Suprapubic skin (tissue), 4 donors: ENCODE results near the gene FCSK. TPM values are rescaled to one million over a fixed set of nuclear protein-coding genes. Genes with fewer than 3 reads are reported as not detected.

Experiments used
- DNase-seq, 2 donors: peaks; one replicate each; pipeline ENCODE4 v3.0.0-alpha.2; 2019; ENCODE audit warnings: low spot score in 2 of 2
- H3K27ac ChIP-seq: fragments of 200-600 bp; sonication (generic); one replicate; pipeline ENCODE4 v1.5.1; 2019
- H3K27me3 ChIP-seq: fragments of 200-600 bp; sonication (generic); one replicate; pipeline ENCODE4 v1.5.1; 2019
- H3K36me3 ChIP-seq: fragments of 200-600 bp; sonication (generic); one replicate; pipeline ENCODE4 v1.5.1; 2019
- H3K4me1 ChIP-seq: fragments of 200-600 bp; sonication (generic); one replicate; pipeline ENCODE4 v1.5.1; 2019
- H3K4me3 ChIP-seq: fragments of 200-600 bp; sonication (generic); one replicate; pipeline ENCODE4 v1.5.1; 2019; ENCODE audit warnings: mild to moderate bottlenecking
- H3K9me3 ChIP-seq: fragments of 200-600 bp; sonication (generic); one replicate; pipeline ENCODE4 v1.5.1; 2019
- EP300 ChIP-seq: sonication (generic); formaldehyde crosslinking; IDR thresholded peaks from one replicate; pipeline ENCODE4 v1.6.1; 2017; ENCODE audit warnings: antibody characterized with exemption
- POLR2A ChIP-seq, 2 donors: fragments of 450-650 bp; IDR thresholded peaks; one replicate each; pipeline ENCODE4 v1.6.1; 2017; ENCODE audit warnings: antibody characterized with exemption in 2 of 2, mild to moderate bottlenecking in 2 of 2, moderate library complexity in 2 of 2
- POLR2AphosphoS5 ChIP-seq, 3 donors: sonication (generic); formaldehyde crosslinking; IDR thresholded peaks; one replicate each; pipeline ENCODE4 v1.6.1; 2017; ENCODE audit warnings: antibody characterized with exemption in 3 of 3
- WGBS: methylation state at CpG from one replicate; pipeline ENCODE4 v1.1.5; 2018; 5-methylcytosine and 5-hydroxymethylcytosine counted together
- total RNA-seq, 4 donors: library from RNA; depleted of rRNA; stranded (reverse); fragments of >200 nt; gene quantifications; one replicate each; pipeline ENCODE4 v1.1.0, GENCODE V29; 2016
- TF ChIP-seq, protein P1 (sequence below), 2 donors: fragments of 200-600 bp in 1 of 2; fragments of 450-650 bp in 1 of 2; sonication (generic) in 1 of 2; IDR thresholded peaks; one replicate each; pipeline ENCODE4 v1.5.1; 2016 to 2019; ENCODE audit warnings: antibody characterized with exemption in 2 of 2, mild to moderate bottlenecking in 1 of 2, moderate library complexity in 1 of 2

Gene FCSK
- total RNA-seq, 4 donors from 2014 or later: 15.7 to 44.7 (median 23.2) TPM

DNA sequence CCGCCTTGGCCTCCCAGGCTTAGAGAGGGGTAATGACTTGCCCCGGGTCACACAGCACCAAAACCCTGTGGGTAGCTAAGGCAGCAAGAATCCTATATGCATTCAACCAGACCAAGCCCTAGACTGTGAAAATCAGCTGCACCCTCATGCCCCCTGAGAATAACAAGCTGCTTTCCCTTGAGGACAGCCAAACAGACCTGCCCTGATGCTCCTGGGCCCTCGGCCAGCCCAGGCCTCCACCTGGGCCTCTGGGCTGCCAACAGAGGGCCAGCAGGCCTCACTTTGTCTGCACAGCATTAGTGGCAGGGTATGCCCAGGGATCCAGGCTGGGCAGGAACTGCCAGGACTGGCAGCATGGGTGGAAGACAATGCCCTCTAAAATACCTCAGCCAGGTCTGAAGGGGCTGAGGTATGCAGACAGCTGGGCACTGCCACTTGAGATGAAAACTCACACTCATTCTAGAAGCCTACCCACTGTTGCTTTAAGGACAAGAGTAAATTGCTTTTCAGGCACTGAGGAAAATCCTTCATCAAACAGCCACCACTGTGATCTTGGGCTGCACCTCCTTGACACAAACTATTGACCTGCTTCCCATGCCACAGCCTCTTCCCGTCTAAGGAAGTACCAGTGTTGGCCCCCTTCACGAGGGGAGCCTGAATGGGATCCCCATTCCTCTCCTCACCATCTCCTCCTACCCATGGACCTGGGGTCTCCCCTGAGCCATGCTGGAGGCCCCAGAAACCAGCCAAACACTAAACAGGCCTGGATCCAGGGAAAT, 24.3 kb upstream of the FCSK start:
- peaks cover 3% of the 10 kb centered on the region for H3K36me3 ChIP-seq
- no peak for DNase-seq
- H3K27me3 ChIP-seq: no peaks in the 10 kb centered on the region
- no peak overlapping the region for H3K4me3 ChIP-seq
- H3K9me3 ChIP-seq: no peaks in the 10 kb centered on the region
- TF ChIP-seq POLR2A (IDR thresholded peaks at IDR 0.05) (no peak), POLR2AphosphoS5 (IDR thresholded peaks at IDR 0.05) (no peak), EP300 (no peak)
- TF ChIP-seq, protein P1, sequence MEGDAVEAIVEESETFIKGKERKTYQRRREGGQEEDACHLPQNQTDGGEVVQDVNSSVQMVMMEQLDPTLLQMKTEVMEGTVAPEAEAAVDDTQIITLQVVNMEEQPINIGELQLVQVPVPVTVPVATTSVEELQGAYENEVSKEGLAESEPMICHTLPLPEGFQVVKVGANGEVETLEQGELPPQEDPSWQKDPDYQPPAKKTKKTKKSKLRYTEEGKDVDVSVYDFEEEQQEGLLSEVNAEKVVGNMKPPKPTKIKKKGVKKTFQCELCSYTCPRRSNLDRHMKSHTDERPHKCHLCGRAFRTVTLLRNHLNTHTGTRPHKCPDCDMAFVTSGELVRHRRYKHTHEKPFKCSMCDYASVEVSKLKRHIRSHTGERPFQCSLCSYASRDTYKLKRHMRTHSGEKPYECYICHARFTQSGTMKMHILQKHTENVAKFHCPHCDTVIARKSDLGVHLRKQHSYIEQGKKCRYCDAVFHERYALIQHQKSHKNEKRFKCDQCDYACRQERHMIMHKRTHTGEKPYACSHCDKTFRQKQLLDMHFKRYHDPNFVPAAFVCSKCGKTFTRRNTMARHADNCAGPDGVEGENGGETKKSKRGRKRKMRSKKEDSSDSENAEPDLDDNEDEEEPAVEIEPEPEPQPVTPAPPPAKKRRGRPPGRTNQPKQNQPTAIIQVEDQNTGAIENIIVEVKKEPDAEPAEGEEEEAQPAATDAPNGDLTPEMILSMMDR (IDR thresholded peaks at IDR 0.05): no peak
- H3K4me1 ChIP-seq: peaks cover 73% of the 10 kb centered on the region
- H3K27ac ChIP-seq: peak overlapping the region; percentile 32
- WGBS: 87% methylated on average over 3 of the region's 5 CpGs

DNA sequence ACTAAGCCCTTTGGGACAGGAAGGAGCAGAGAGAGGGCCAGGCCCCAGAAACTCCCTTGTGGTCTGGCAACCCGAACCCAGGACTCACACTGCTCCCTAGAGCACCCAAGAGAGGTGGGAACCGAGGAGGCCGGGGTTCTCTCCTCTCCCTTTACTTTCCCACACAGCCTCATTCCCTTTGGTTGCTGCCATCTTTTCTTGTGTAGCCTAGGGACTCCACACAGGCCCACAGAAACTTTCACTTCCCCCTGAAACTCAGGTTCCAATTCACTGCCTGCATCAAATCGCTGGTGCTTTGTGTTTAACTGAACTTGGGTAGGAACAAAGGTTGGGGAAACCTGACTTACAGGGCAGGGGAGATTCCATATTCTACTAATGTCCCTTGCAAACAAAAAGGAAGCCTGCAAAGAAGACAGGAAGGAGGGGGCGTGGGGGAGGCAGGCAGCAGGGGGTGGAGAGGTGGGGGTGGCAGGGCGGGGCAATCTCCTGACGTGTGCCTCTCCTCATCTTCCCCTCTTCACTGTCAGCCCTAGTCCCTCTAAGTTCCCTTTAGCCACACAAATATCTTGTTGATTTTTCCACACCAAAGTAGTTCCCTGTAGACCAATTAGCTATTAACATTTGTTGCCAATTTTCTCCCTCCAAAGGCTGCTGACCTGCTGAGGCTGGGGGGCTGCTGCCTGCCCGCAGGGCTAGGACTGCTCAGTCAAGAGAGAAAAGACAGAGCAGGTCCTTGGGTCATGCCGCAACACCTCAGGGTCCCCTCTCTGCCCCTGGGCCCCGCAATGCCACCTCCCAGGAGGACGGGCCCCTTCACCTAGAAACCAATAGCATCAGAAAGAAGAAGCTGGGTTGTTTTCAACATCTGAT, 23.5 kb upstream of the FCSK start:
- Histone ChIP-seq H3K9me3 (no peaks in the 10 kb centered on the region), H3K27me3 (no peaks in the 10 kb centered on the region), H3K36me3 (peaks cover 3% of the 10 kb centered on the region), H3K4me3 (no peak overlapping the region), H3K4me1 (peaks cover 75% of the 10 kb centered on the region), H3K27ac (peak overlapping the region; percentile 27)
- TF ChIP-seq, protein P1 (IDR thresholded peaks at IDR 0.05): no peak
- TF ChIP-seq POLR2AphosphoS5 (IDR thresholded peaks at IDR 0.05) (no peak), POLR2A (IDR thresholded peaks at IDR 0.05) (no peak), EP300 (no peak)
- DNase-seq: no peak
- WGBS: 60% methylated on average over 11 of the region's 11 CpGs

DNA sequence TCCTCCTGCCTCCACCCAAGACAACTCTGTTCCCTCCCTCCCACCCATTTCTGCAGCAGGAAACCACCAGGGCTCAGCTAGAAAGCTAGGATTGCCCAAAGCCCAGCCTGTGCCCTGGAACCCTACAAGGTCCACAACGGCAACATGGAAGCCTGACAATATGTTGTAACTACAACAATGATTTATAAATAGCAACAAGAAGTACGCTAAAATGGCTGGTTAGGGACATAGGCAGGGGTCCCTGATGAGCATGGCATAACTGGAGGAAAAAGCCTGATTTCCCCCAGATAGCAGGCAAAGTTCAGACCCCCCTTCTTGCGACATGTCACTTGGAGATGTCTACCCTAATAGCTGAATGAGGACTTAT, 22.1 kb upstream of the FCSK start:
- peaks cover 88% of the 10 kb centered on the region for H3K4me1 ChIP-seq
- H3K9me3 ChIP-seq: no peaks in the 10 kb centered on the region
- peaks cover 3% of the 10 kb centered on the region for H3K36me3 ChIP-seq
- peak overlapping the region; percentile 1 for H3K27ac ChIP-seq
- no peak overlapping the region for H3K4me3 ChIP-seq
- DNase-seq: no peak
- TF ChIP-seq POLR2AphosphoS5 (IDR thresholded peaks at IDR 0.05) (no peak), EP300 (no peak), POLR2A (IDR thresholded peaks at IDR 0.05) (no peak)
- TF ChIP-seq, protein P1 (IDR thresholded peaks at IDR 0.05): no peak
- 50% methylated on average over 3 of the region's 3 CpGs for WGBS
- H3K27me3 ChIP-seq: no peaks in the 10 kb centered on the region

DNA sequence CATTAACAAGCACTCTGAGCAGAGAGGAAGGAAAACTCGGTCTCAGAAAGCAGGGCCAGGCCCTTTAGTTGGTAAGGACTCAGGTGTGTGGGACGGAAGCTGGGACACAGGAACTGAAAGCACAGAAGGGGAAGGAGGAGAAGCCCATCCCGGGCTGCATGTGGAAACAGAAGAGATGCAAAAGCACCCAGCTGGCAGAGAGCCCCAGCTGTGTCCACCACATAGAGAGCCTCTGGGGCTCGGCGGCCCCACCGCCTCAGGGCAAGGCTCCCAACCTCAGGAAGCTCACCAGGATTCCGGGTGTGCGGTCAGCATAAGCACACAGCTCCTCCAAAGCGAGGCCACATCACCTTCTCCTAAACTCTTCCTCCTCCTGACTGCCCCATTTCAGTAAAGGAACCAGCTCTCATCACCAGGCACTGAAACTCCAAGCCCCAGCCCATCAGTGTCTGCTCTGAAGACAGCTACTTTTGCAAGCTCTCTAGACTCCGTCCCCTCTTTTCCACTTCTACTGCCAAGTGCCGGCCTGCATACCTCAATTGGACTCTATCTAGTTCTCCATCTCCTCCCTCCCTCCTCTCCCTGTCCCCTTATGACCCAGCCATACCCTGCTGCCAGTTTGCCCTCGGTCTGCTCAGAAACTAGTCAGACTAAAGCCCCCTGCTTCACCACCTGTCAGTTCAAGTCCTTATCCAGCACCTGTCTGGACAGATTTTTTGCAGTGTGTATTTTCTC, 21.5 kb upstream of the FCSK start:
- peak overlapping the region; percentile 1 for H3K27ac ChIP-seq
- WGBS: 56% methylated on average over 9 of the region's 12 CpGs

More for the DNA sequence above, 21.5 kb upstream of the FCSK start:
- H3K4me1 ChIP-seq: peaks cover 88% of the 10 kb centered on the region
- no peak overlapping the region for H3K4me3 ChIP-seq
- no peaks in the 10 kb centered on the region for H3K9me3 ChIP-seq
- no peak for TF ChIP-seq EP300
- TF ChIP-seq POLR2A (IDR thresholded peaks at IDR 0.05): no peak
- TF ChIP-seq POLR2AphosphoS5 (IDR thresholded peaks at IDR 0.05): no peak
- TF ChIP-seq, protein P1 (IDR thresholded peaks at IDR 0.05): no peak
- H3K36me3 ChIP-seq: peaks cover 3% of the 10 kb centered on the region
- H3K27me3 ChIP-seq: no peaks in the 10 kb centered on the region
- no peak for DNase-seq
